ENCODE measurements around the gene PCBP2.
A peak's percentile ranks its signal among the peaks of the same experiment; 100 is the strongest.

GRCh38 chr12:53493610-53494391 is 41.9 kb downstream of the PCBP2 start:
- TF ChIP-seq POLR2A (IDR thresholded peaks at IDR 0.05; ENCODE audit: low read length): peak; percentile 24; the same call in 1 of the 2 replicates
- no peak for TF ChIP-seq CTCF (IDR thresholded peaks at IDR 0.05)
- no peak for TF ChIP-seq ZNF302 (CRISPR knock-in tag; IDR thresholded peaks at IDR 0.05)
- TF ChIP-seq EP300 (IDR thresholded peaks at IDR 0.05): no peak
- no peak for TF ChIP-seq SREBF2 (IDR thresholded peaks at IDR 0.05)
- TF ChIP-seq RNF2 (IDR thresholded peaks at IDR 0.05; ENCODE audit: borderline replicate concordance, low read depth): no peak
- TF ChIP-seq MAX (IDR thresholded peaks at IDR 0.05): no peak
- no peak for TF ChIP-seq JUN (IDR thresholded peaks at IDR 0.05)
- no peak for TF ChIP-seq RFX5 (IDR thresholded peaks at IDR 0.05)

Data from A549 (cell line).